Cardiac fibroblast (primary cell): ENCODE data around the gene LHX4.

ENCODE experiments used
- DNase-seq, 2 donors: peaks; one replicate each; pipeline versions ENCODE4 v3.0.0 to v3.0.0-alpha.2; 2010; ENCODE audit warnings: low read depth in 2 of 2
- H3K4me3 ChIP-seq, 2 donors: replicated peaks in 1 of 2; 1 replicate in 1 of 2; 2 replicates in 1 of 2; pipeline ENCODE4 v1.5.1; 2011; ENCODE audit warnings: low read depth in 2 of 2, low read length in 2 of 2, mild to moderate bottlenecking in 2 of 2, moderate library complexity in 1 of 2
- TF ChIP-seq, protein P1 (sequence below): IDR thresholded peaks from one replicate; pipeline ENCODE4 v1.5.1; 2011; ENCODE audit warnings: low read depth, mild to moderate bottlenecking, low read length, inconsistent platforms

Gene LHX4

DNA sequence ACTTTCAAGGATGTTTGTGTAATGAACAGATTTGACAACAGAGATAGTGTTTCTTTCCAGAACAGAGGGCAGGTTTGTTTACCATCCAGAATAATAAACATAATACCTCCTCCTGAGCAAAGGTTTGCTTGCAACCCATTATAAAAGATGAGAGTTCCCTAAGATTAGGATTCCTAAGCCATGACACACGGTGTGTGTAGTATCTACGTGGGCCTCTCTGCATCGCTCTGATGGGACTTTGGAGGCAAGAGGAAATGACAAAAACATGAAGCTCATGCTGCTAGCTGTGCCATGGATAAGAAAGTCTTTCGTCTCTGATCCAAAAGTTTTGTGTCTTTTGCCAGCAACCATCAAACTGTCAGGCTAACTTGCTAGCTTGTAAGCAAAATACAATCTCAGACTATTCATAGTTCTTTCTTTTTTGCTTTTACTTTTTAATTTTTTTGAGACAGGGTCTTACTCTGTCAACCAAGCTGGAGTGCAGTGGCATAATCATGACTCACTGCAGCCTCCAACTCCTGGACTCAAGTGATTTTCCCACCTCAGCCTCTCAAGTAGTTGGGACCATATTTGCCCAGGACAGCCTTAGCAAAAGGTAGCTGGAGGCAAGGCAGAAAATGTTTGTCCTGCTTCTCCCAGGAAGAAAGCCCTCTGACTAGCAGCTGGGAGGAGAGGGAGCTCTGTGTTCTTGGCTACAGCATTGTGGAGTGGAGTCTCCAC lies 81.1 kb downstream of the LHX4 start:
- no peak overlapping the region for H3K4me3 ChIP-seq
- TF ChIP-seq, protein P1, sequence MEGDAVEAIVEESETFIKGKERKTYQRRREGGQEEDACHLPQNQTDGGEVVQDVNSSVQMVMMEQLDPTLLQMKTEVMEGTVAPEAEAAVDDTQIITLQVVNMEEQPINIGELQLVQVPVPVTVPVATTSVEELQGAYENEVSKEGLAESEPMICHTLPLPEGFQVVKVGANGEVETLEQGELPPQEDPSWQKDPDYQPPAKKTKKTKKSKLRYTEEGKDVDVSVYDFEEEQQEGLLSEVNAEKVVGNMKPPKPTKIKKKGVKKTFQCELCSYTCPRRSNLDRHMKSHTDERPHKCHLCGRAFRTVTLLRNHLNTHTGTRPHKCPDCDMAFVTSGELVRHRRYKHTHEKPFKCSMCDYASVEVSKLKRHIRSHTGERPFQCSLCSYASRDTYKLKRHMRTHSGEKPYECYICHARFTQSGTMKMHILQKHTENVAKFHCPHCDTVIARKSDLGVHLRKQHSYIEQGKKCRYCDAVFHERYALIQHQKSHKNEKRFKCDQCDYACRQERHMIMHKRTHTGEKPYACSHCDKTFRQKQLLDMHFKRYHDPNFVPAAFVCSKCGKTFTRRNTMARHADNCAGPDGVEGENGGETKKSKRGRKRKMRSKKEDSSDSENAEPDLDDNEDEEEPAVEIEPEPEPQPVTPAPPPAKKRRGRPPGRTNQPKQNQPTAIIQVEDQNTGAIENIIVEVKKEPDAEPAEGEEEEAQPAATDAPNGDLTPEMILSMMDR = no peak
- DNase-seq = peak; percentile 17 to 70

DNA sequence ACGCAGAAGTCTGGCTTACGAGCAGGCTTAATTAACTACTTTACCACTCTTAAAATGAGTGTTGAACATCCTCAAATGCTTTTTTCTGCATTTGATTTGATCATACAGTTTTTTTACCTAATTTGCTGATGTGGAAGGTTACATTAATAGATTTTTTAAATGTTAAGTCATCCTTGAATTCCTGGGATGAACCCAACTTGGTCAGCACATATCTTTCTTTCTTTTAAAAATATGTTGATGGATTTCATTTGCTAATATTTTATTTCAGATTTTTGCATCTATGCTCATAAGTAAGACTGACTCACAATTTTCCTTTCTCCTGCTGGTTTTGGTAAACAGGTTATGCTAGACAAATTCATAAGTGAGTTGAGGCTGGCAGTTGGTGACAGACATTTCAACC lies 82.9 kb downstream of the LHX4 start:
- TF ChIP-seq, protein P1 = no peak
- DNase-seq = peak in 1 of 2 donors; percentile 9
- no peak overlapping the region for H3K4me3 ChIP-seq

DNA sequence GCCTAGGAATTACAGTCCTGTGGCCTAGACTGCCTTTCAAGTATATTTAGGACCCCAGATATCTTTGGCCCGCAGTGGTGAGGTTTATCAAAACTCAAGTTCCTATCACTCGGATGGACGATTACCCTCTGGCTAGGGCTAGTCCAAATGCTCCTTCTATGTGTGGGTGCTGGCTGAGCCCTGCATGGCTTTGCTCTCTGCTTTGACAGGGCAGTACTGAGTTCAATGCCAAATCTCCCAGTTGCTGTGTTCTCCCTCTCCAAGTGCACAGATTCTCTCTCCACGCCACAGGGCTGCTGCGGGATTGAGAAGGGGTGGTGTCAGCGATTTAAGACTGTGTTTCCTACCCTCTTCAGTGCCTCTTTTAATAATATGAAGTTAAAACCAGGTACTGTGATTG lies 97.0 kb downstream of the LHX4 start:
- H3K4me3 ChIP-seq = no peak overlapping the region
- TF ChIP-seq, protein P1 = no peak
- no peak for DNase-seq
